Astrocyte (in vitro differentiated cells and primary cell): ENCODE results near the gene PLAC1.

ENCODE experiments used
- CTCF ChIP-seq: IDR thresholded peaks from 2 replicates; pipeline ENCODE4 v1.5.1; 2011; ENCODE audit warnings: low read depth, mild to moderate bottlenecking, inconsistent platforms, low read length, moderate library complexity; ENCODE audit not compliant: insufficient read depth
- EZH2 ChIP-seq: IDR thresholded peaks from 2 replicates; pipeline ENCODE4 v1.6.1; 2012; ENCODE audit warnings: mild to moderate bottlenecking, low read length, inconsistent platforms; ENCODE audit not compliant: insufficient read depth

GRCh38 chrX:134541906-134542305 is 116.4 kb downstream of the PLAC1 start:
- no peak for TF ChIP-seq CTCF
- no peak for TF ChIP-seq EZH2
